ENCODE results near the gene TMEM184B.
"Not testable (repeated sequence)": the region's sequence is repeated elsewhere in the genome, so short reads cannot be mapped to it uniquely, and the experiment has no call there.

The TMEM184B gene

GRCh38 chr22:38249301-38249700 lies 23.5 kb downstream of the TMEM184B start:
- no peak for DNase-seq (ENCODE audit: low spot score)

GRCh38 chr22:38248280-38248679 lies 24.5 kb downstream of the TMEM184B start:
- DNase-seq (ENCODE audit: low spot score), result no peak

GRCh38 chr22:38247713-38248112 lies 25.1 kb downstream of the TMEM184B start:
- DNase-seq (ENCODE audit: low spot score), result no peak

GRCh38 chr22:38246692-38247091 lies 26.1 kb downstream of the TMEM184B start:
- no peak for DNase-seq (ENCODE audit: low spot score)

- no peak for DNase-seq (ENCODE audit: low spot score)
These were observed 26.7 kb downstream of the TMEM184B start for GRCh38 chr22:38246046-38246658.

- DNase-seq (ENCODE audit: low spot score), result no peak
These were observed 28.7 kb downstream of the TMEM184B start for GRCh38 chr22:38244106-38244505.

GRCh38 chr22:38243007-38243765 lies 29.6 kb downstream of the TMEM184B start:
- DNase-seq (ENCODE audit: low spot score), result no peak

GRCh38 chr22:38240734-38241252 lies 32.0 kb downstream of the TMEM184B start:
- DNase-seq (ENCODE audit: low spot score), result peak; percentile 90

GRCh38 chr22:38239101-38239761 lies 33.6 kb downstream of the TMEM184B start:
- peak; percentile 87 for DNase-seq (ENCODE audit: low spot score)

- peak; percentile 28 for DNase-seq (ENCODE audit: low spot score)
These were observed 34.2 kb downstream of the TMEM184B start for GRCh38 chr22:38238519-38239071.

GRCh38 chr22:38236786-38237185 lies 36.0 kb downstream of the TMEM184B start:
- no peak for DNase-seq (ENCODE audit: low spot score)

GRCh38 chr22:38235240-38235850 lies 37.5 kb downstream of the TMEM184B start:
- DNase-seq (ENCODE audit: low spot score), result no peak

- DNase-seq (ENCODE audit: low spot score), result not testable (repeated sequence)
These were observed 39.0 kb downstream of the TMEM184B start for GRCh38 chr22:38233856-38234255.

GRCh38 chr22:38233427-38233826 lies 39.4 kb downstream of the TMEM184B start:
- DNase-seq (ENCODE audit: low spot score), result peak; percentile 17

GRCh38 chr22:38232196-38232595 lies 40.6 kb downstream of the TMEM184B start:
- DNase-seq (ENCODE audit: low spot score), result no peak

- DNase-seq (ENCODE audit: low spot score), result no peak
These were observed 41.9 kb downstream of the TMEM184B start for GRCh38 chr22:38230916-38231315.

- peak; percentile 55 for DNase-seq (ENCODE audit: low spot score)
These were observed 42.5 kb downstream of the TMEM184B start for GRCh38 chr22:38230108-38230825.

GRCh38 chr22:38228873-38229740 lies 43.7 kb downstream of the TMEM184B start:
- DNase-seq (ENCODE audit: low spot score), result peak; percentile 54

GRCh38 chr22:38228326-38228872 lies 44.4 kb downstream of the TMEM184B start:
- DNase-seq (ENCODE audit: low spot score), result no peak

Measured in kidney tubule cell (primary cell).